OCI-LY3 (cell line): ENCODE measurements around the gene BCL2L12.

Source experiments
- H2AFZ ChIP-seq: fragments of 200-600, 300-600 bp; shearing (Covaris generic); 2 replicates; pipeline ENCODE4 v1.6.0; 2014; ENCODE audit warnings: antibody characterized with exemption, low read depth, low read length
- H3K27ac ChIP-seq: fragments of 200-600, 300-600 bp; sonication (generic); 2 replicates; pipeline ENCODE4 v1.5.1; 2014; ENCODE audit warnings: mild to moderate bottlenecking, low read length, moderate library complexity, mixed read lengths
- H3K27me3 ChIP-seq: fragments of 200-600, 300-600 bp; sonication (generic); 2 replicates; pipeline ENCODE4 v1.6.1; 2014; ENCODE audit warnings: low read depth, low read length, mixed read lengths
- H3K36me3 ChIP-seq: fragments of 200-600, 300-600 bp; sonication (generic); replicated peaks from 2 replicates; pipeline ENCODE3; 2014; ENCODE audit warnings: low read depth, low read length, mixed read lengths
- H3K4me1 ChIP-seq: fragments of 300-600, 200-600 bp; sonication (generic); 2 replicates; pipeline ENCODE4 v1.6.1; 2014; ENCODE audit warnings: low read length, mixed read lengths
- H3K4me2 ChIP-seq: fragments of 200-600, 300-600 bp; sonication (generic); 2 replicates; pipeline ENCODE4 v1.6.1; 2014; ENCODE audit warnings: low read length, mixed read lengths
- H3K4me3 ChIP-seq: fragments of 300-600, 200-600 bp; sonication (generic); 2 replicates; pipeline ENCODE4 v1.5.1; 2014; ENCODE audit warnings: antibody characterized with exemption, mild to moderate bottlenecking, low read length, moderate library complexity
- H3K79me2 ChIP-seq: fragments of 300-600, 200-600 bp; shearing (Covaris generic); 2 replicates; pipeline ENCODE4 v1.6.1; 2014; ENCODE audit warnings: mild to moderate bottlenecking, low read length, mixed read lengths
- H3K9ac ChIP-seq: fragments of 300-600, 200-600 bp; shearing (Covaris generic); 2 replicates; pipeline ENCODE4 v1.6.0; 2014; ENCODE audit warnings: mild to moderate bottlenecking, low read length, moderate library complexity
- H3K9me3 ChIP-seq: fragments of 200-600, 300-600 bp; shearing (Covaris generic); 2 replicates; pipeline ENCODE4 v1.6.1; 2014; ENCODE audit warnings: low read length, mixed read lengths; ENCODE audit not compliant: insufficient read depth
- H4K20me1 ChIP-seq: fragments of 200-600, 300-600 bp; sonication (generic); 2 replicates; pipeline ENCODE4 v1.6.1; 2016; ENCODE audit warnings: low read length, mixed read lengths; ENCODE audit not compliant: insufficient read depth
- EZH2phosphoT487 ChIP-seq: fragments of 200-600 bp; shearing (Covaris generic); IDR thresholded peaks from 2 replicates; pipeline ENCODE4 v1.6.1; 2018; ENCODE audit warnings: antibody characterized with exemption, mixed run types, low read depth
- TF ChIP-seq, protein P1 (sequence below): fragments of 200-600, 300-600 bp; sonication (generic); IDR thresholded peaks from 2 replicates; pipeline ENCODE4 v1.5.1; 2014; ENCODE audit warnings: antibody characterized with exemption, low read length, low read depth

BCL2L12 gene

DNA sequence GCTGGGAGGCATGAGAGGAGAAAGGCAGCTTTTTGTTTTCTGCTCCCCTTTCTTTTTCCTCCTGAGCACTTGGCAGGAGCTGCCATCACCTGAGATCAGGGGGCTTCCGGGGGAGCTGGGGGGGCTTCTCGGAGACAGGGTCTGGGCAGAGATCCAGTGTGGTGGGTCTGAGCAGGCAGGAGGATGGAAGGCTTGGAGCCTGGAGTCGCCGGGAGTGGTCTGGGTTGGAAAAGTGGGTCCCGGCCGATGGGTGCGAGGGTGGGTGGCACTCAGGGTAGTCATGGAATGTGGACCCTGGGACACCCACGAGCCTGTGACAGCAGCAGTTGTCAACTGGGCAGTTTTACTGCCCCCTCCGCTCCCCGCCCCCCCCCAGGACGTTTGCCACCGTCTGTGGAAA, 21.4 kb downstream of the BCL2L12 start:
- Histone ChIP-seq H3K9me3 (no peaks in the 10 kb centered on the region), H3K9ac (no peak overlapping the region), H3K4me1 (peaks cover 27% of the 10 kb centered on the region), H3K36me3 (peaks cover 79% of the 10 kb centered on the region), H3K27ac (no peak overlapping the region), H3K79me2 (peaks cover 36% of the 10 kb centered on the region), H2AFZ (no peak overlapping the region), H3K4me2 (no peak overlapping the region), H3K27me3 (no peaks in the 10 kb centered on the region), H4K20me1 (peaks cover 69% of the 10 kb centered on the region), H3K4me3 (no peak overlapping the region)
- no peak for TF ChIP-seq EZH2phosphoT487
- TF ChIP-seq, protein P1, sequence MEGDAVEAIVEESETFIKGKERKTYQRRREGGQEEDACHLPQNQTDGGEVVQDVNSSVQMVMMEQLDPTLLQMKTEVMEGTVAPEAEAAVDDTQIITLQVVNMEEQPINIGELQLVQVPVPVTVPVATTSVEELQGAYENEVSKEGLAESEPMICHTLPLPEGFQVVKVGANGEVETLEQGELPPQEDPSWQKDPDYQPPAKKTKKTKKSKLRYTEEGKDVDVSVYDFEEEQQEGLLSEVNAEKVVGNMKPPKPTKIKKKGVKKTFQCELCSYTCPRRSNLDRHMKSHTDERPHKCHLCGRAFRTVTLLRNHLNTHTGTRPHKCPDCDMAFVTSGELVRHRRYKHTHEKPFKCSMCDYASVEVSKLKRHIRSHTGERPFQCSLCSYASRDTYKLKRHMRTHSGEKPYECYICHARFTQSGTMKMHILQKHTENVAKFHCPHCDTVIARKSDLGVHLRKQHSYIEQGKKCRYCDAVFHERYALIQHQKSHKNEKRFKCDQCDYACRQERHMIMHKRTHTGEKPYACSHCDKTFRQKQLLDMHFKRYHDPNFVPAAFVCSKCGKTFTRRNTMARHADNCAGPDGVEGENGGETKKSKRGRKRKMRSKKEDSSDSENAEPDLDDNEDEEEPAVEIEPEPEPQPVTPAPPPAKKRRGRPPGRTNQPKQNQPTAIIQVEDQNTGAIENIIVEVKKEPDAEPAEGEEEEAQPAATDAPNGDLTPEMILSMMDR: no peak

DNA sequence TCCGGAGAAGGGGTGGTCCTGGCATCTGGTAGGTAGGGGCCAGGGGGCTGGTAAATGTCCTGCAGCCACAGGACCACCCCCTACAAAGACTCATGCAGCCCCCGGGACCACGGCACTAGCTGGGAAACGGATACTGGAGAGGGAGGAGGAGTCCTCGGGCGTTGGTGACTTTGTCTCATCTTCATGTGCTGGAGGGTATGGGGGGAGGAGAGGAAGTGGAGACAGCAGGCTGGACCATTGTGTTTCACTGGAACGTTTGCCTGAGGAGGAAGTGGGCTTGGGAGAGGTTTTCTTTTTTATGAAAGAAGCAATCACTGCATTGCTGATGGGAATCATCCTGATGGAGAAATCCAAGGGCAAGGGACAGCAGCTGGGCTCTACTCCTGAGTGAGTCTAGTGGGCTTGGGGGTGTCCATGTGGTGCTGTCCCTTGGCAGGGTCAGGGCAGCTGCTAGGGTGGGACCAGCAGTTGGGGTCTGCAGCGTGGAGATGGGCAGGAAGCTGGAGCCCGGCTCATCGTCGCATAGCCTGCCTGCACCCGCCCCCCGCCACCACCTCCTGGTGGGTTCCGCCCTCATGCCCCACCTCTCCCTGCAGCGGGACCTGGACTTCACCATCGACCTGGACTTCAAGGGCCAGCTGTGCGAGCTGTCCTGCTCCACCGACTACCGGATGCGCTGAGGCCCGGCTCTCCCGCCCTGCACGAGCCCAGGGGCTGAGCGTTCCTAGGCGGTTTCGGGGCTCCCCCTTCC, 22.0 kb downstream of the BCL2L12 start:
- Histone ChIP-seq H4K20me1 (peaks cover 65% of the 10 kb centered on the region), H3K27me3 (no peaks in the 10 kb centered on the region), H2AFZ (no peak overlapping the region), H3K9me3 (no peaks in the 10 kb centered on the region), H3K27ac (peak overlapping the region; percentile 20; the same call in 1 of the 2 replicates), H3K4me1 (peaks cover 21% of the 10 kb centered on the region), H3K4me2 (no peak overlapping the region), H3K36me3 (peaks cover 75% of the 10 kb centered on the region), H3K4me3 (no peak overlapping the region), H3K9ac (no peak overlapping the region), H3K79me2 (peaks cover 30% of the 10 kb centered on the region)
- no peak for TF ChIP-seq EZH2phosphoT487
- TF ChIP-seq, protein P1: no peak

DNA sequence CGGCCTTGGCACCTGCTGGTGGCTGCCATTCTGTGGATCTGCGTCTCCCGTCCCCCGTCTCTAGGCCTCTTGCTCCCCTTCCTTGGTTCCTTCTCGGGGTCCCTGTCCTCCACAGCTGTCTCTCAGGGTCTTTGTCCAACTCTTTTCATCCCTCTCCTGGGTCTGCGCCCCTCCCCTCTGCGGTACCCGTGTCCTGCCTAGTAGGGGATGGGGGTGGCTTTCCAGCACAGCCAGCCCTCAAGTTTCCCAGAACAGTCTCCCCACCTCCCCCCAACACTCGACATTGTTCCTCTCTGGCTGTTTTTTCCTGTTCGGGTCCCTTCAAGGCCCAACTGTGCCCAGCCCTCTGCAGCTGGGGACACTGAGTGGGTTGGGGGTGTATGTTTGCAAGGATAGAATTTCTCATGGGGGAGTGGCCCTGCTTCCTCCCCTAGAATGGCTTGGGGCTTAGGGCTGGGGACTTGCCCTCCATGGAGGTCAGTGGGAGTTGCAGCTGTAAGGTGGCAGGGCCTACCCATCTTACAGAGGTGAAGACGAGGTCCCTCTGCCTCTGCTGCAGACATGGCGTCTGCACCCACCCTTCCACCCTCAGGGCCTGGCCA, 22.9 kb downstream of the BCL2L12 start:
- H3K27me3 ChIP-seq: no peaks in the 10 kb centered on the region
- no peak overlapping the region for H3K4me3 ChIP-seq
- H2AFZ ChIP-seq: no peak overlapping the region
- H3K27ac ChIP-seq: peak overlapping the region; percentile 20; the same call in 1 of the 2 replicates
- TF ChIP-seq, protein P1: no peak
- TF ChIP-seq EZH2phosphoT487: no peak
- H3K79me2 ChIP-seq: peaks cover 23% of the 10 kb centered on the region
- peaks cover 16% of the 10 kb centered on the region; the same call in 1 of the 2 replicates for H3K4me1 ChIP-seq
- peaks cover 74% of the 10 kb centered on the region for H3K36me3 ChIP-seq
- peaks cover 58% of the 10 kb centered on the region for H4K20me1 ChIP-seq
- no peak overlapping the region for H3K9ac ChIP-seq
- no peaks in the 10 kb centered on the region for H3K9me3 ChIP-seq
- no peak overlapping the region for H3K4me2 ChIP-seq
